Stimulated activated CD8-positive, alpha-beta memory T cell treated with anti-CD3 and anti-CD28 coated beads, Interleukin-15, amount 100 ng/mL, for 24 hours (primary cell): ENCODE results near the gene RNF149.

Experiments
- DNase-seq: peaks from one replicate; pipeline ENCODE4 v3.0.0-alpha.2; 2020; ENCODE audit warnings: low read depth

The RNF149 gene

DNA sequence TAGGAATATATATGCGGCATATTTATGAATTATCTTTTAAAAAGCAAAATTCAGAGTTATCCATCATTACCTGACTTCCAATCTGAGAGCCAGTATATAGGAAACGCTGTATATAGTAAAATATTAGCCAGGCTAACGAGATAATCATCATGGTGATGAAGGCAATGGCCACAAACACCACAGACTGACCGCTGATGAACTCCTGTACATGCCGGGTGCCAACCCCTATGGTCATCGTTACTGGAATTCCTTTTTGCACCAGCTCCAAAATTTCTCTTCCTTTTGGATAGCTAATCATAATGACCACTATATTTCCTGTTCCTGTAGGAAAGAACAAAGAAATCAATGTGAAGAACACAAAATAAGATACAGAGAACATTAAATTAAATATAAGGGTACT is 13.6 kb downstream of the RNF149 start:
- no peak for DNase-seq

DNA sequence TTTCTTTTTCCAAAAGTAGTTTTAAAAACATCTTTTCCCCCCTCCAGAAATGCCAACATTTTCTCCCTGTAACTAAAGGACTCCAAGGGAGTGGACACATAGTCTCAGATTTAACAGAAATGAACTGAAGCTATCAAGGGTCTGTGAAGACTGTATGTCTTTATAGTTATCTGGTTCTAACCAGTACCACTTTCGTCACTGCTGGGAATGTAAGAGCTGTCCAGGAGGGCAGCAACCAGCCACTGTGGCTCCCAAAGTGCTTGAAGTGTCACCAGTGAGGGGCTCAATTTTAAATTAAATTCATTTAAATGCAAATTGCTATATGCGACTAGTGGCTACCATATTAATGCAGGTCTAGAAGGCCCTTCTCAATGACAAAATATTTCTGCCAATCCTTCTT is 15.0 kb downstream of the RNF149 start:
- DNase-seq = no peak

GRCh38 chr2:101291973-101292372 is 16.5 kb downstream of the RNF149 start:
- no peak for DNase-seq

- DNase-seq = no peak
Measured at GRCh38 chr2:101290711-101291110, 17.8 kb downstream of the RNF149 start.

GRCh38 chr2:101287303-101287702 is 21.2 kb downstream of the RNF149 start:
- DNase-seq = no peak

DNA sequence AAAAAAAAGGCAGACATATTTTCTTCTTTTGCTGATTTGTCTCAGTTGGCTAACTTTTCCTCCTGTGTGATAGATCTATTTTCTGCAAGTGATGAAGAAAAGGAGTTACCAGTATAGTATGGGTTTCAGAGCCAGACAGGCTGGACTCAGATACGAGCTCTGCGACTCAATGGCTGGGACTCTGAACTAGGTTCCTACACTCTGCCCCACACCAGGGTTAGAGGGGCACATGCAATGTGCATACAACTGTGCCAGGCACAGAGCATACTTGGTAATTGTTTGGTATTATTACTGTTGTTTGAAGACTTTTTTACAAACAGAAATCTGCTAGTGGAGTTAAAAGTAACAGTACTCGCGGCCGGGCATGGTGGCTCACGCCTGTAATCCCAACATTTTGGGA is 21.8 kb downstream of the RNF149 start:
- DNase-seq = no peak

DNA sequence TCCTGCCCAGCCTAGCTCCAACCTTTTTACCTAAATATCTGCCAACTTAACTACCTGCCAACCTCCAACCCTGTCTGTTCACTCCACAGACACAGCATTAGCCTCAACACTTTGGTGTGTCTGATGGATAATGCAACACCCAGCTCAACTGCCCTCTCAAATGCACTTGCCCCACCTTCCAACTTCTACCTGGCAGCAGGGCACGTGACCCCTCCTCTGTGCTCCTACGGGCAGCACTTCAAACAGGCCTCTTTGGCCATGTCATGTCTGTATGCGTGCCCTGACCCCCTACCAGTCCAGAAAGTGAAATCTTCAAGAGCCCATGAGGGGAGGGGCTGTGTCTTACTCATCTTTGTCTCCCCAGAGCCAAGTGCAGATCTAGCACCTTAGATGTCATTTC is 25.5 kb downstream of the RNF149 start:
- DNase-seq = no peak

GRCh38 chr2:101281482-101281881 is 27.0 kb downstream of the RNF149 start:
- DNase-seq = no peak

- DNase-seq = no peak
Measured at GRCh38 chr2:101278925-101279324, 29.6 kb downstream of the RNF149 start.

DNA sequence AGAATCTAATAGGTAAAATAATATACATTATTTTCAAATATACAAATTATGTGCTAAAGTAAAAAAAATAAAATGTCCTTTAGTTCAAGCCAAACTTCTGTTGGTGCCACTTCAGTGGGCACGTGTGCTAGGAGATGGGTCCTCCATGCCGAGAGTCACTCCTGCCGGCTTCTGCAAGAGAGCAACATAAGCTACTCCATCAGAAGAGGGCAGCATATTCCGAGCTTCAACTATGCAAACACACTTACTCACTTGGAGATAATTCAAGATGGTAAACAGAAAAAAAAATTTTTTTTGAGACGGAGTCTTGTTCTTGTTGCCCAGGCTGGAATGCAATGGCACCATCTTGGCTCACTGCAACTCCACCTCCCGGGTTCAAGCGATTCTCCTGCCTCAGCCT is 31.4 kb downstream of the RNF149 start:
- no peak for DNase-seq

DNA sequence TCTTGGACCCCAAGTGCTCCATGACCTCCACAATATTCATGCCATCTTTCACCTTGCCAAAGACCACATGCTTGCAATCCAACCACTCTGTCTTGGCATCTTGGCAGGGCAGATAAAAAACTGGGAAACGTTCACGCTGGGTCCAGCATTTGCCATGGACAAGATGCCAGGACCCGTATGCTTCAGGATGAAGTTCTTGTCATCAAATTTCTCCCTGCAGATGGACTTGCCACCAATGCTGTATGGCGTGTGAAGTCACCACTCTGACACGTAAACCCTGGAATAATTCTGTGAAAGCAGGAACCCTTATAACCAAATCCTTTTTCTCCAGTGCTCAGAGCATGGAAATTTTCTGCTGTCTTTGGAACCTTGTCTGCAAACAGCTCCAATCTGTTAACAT is 34.4 kb downstream of the RNF149 start:
- DNase-seq = no peak

GRCh38 chr2:101273056-101273455 is 35.4 kb downstream of the RNF149 start:
- DNase-seq = no peak

DNA sequence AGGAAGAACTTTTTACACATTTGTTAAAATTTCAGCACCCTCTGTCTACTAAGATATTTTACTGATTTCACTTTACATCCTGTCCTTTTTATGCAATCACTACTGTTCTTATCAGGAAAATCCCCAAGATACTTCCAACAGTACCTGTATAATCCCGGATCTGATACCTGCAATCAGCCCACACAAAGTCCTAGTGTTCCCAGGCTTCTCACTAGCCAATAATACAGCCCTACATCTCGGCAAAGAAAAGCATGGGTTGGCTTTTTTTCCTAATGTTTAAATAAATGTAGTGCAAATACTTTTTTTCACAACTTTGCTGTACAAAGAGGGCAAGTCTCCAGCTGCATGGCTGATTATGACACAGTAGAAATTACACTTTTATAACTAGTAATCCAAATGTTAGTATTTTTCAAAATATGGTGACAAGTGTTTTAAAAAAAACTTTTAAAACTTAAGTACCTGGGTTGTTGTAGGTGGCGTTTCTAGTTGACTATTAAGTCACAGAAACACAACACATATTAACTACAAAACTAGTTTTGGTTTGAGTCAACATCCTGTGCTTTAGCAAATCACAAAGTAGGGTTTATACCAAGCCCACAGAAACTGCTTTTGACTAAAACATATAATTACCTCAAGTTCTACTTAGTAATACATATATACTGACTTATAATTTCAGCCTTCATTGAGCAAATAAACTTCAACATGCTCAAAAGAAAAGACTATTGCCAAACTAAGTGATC is 36.3 kb downstream of the RNF149 start:
- DNase-seq = no peak

DNA sequence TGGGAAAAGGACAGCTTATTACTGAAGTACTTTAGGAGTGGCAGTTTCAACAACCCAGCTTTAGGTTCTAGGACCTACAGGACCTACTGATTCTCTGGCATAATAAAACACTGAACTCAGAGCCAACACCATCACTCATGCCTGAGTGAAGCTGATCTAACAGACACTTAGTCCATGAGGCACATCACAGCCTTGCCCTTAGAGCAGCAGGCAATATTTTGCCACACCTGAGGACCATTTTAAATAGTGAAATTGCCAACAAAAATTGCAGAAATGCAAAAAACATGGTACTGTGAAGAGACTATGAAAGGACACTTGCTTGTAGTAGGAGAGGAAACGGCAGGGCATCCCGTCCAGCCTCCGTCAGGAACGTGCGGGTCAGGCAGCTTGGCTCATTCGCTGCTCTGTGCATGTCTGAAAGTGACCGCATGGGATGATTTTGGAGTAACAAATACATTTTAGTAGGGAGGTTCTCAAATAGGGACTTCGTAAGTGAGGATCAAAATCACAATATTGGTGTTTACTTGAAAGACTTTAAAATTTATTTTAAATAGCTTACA is 37.7 kb downstream of the RNF149 start:
- no peak for DNase-seq

GRCh38 chr2:101267671-101268656 is 40.5 kb downstream of the RNF149 start:
- no peak for DNase-seq

- DNase-seq = no peak
Measured at GRCh38 chr2:101265893-101266499, 42.5 kb downstream of the RNF149 start.

GRCh38 chr2:101264360-101264939 is 44.1 kb downstream of the RNF149 start:
- DNase-seq = no peak

- no peak for DNase-seq
Measured at GRCh38 chr2:101263377-101263800, 45.1 kb downstream of the RNF149 start.

GRCh38 chr2:101262142-101262541 is 46.4 kb downstream of the RNF149 start:
- no peak for DNase-seq

- no peak for DNase-seq
Measured at GRCh38 chr2:101258804-101259203, 49.7 kb downstream of the RNF149 start.

DNA sequence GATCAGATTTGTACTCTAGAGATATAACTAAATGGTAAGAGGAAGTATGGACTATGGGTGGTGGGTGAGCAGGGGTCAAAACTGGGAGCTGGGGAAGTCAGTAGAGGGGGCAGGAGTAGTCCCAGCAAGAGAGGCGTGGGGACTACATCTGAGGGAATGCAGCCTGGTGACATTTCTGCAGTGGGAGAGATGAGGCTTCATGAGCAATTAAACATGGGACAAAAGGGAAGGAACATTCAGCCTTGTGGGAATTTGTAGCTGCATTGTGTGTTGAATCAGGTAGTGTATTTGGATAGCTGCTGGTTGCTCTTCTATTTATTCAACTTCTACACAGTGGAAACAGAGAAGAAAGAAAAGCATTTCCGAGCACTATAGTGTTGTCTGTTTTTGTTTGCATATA is 52.2 kb downstream of the RNF149 start:
- no peak for DNase-seq

- DNase-seq = no peak
Measured at GRCh38 chr2:101255501-101255900, 53.0 kb downstream of the RNF149 start.
